Hepatocyte (in vitro differentiated cells): ENCODE measurements around the gene RNLS. TPM values are rescaled to one million over a fixed set of nuclear protein-coding genes. Genes with fewer than 3 reads are reported as not detected.

Experiments
- DNase-seq: peaks from one replicate; pipeline ENCODE4 v3.0.0-alpha.2; 2016; ENCODE audit warnings: low spot score
- H2AFZ ChIP-seq: fragments of 200-600 bp; sonication (generic); 2 replicates; pipeline ENCODE4 v1.6.0; 2016; ENCODE audit warnings: antibody characterized with exemption, mild to moderate bottlenecking
- H3K27ac ChIP-seq: fragments of 200-600 bp; sonication (generic); 2 replicates; pipeline ENCODE4 v1.5.1; 2016; ENCODE audit warnings: mild to moderate bottlenecking
- H3K27me3 ChIP-seq: fragments of 200-600 bp; sonication (generic); 2 replicates; pipeline ENCODE4 v1.6.1; 2016
- H3K36me3 ChIP-seq: fragments of 200-600 bp; sonication (generic); replicated peaks from 2 replicates; pipeline ENCODE4 v1.5.1; 2016; ENCODE audit warnings: low read depth; ENCODE audit not compliant: insufficient read depth
- H3K4me1 ChIP-seq: fragments of 200-600 bp; sonication (generic); 2 replicates; pipeline ENCODE4 v1.5.1; 2016; ENCODE audit warnings: mild to moderate bottlenecking, moderate library complexity; ENCODE audit not compliant: insufficient read depth
- H3K4me2 ChIP-seq: fragments of 200-600 bp; sonication (generic); 2 replicates; pipeline ENCODE4 v1.6.0; 2016
- H3K4me3 ChIP-seq: fragments of 200-600 bp; sonication (generic); 2 replicates; pipeline ENCODE4 v1.5.1; 2016; ENCODE audit warnings: mild to moderate bottlenecking
- H3K79me2 ChIP-seq: fragments of 200-600 bp; sonication (generic); 2 replicates; pipeline ENCODE4 v1.6.0; 2017; ENCODE audit warnings: mild to moderate bottlenecking
- H3K9me2 ChIP-seq: fragments of 200-600 bp; sonication (generic); replicated peaks from 2 replicates; pipeline ENCODE4 v1.6.0; 2017; ENCODE audit warnings: mild to moderate bottlenecking; ENCODE audit not compliant: insufficient read depth
- H3K9me3 ChIP-seq: fragments of 200-600 bp; sonication (generic); 2 replicates; pipeline ENCODE4 v1.5.1; 2016; ENCODE audit warnings: low read depth, mild to moderate bottlenecking
- H4K20me1 ChIP-seq: fragments of 200-600 bp; sonication (generic); 2 replicates; pipeline ENCODE4 v1.6.0; 2016; ENCODE audit warnings: mild to moderate bottlenecking; ENCODE audit not compliant: insufficient read depth, poor library complexity, severe bottlenecking
- EZH2 ChIP-seq: fragments of 200-600 bp; sonication (generic); IDR thresholded peaks from 2 replicates; pipeline ENCODE4 v1.6.1; 2016; ENCODE audit warnings: antibody characterized with exemption, mild to moderate bottlenecking, borderline replicate concordance
- EZH2phosphoT487 ChIP-seq: fragments of 200-600 bp; sonication (generic); IDR thresholded peaks from one replicate; pipeline ENCODE4 v1.6.1; 2018; ENCODE audit warnings: antibody characterized with exemption, mild to moderate bottlenecking, low read depth, moderate library complexity; ENCODE audit not compliant: unreplicated experiment, severe bottlenecking
- WGBS: methylation state at CpG from one replicate; pipeline ENCODE4 v1.1.6; 2016; ENCODE audit warnings: low lambda C conversion rate; ENCODE audit errors: missing lambda C conversion rate; 5-methylcytosine and 5-hydroxymethylcytosine counted together
- polyA plus RNA-seq: library from polyadenylated mRNA; unstranded; fragments of >200 nt; fragmentation: Nextera tagmentation; extraction: Ambion mirVana; gene quantifications from 2 replicates; pipeline ENCODE4 v1.2.1, GENCODE V29; 2016
- total RNA-seq: library from RNA; depleted of rRNA; stranded (reverse); fragments of >200 nt; gene quantifications from 2 replicates; pipeline ENCODE4 v1.2.3, GENCODE V29; 2014
- TF ChIP-seq, protein P1 (sequence below): fragments of 200-600 bp; sonication (generic); IDR thresholded peaks from 2 replicates; pipeline ENCODE4 v1.5.1; 2016; ENCODE audit warnings: antibody characterized with exemption, mild to moderate bottlenecking; ENCODE audit not compliant: poor library complexity

The RNLS gene
- total and polyA plus RNA-seq, 2 experiments from 2014 or later = 12.8 to 14.9 TPM

DNA sequence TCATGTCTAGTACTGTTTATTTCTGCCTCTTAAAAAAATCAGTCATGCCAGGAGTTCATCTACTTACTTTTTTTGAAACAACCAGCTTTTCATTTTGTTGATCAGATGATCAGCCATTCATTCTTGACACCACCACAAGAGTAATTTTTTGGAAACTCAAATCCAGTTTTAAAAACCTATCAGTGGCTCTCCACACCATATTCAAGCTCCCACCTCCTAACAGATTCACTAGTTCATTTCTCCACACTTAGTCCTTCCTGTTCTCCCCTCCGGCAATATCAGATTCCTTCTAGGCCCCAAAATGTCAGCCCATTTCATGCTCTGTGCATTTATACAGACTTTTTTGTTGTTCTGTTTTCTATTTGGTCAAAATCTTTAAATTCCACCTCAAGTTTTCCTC is 341.6 kb downstream of the RNLS start:
- H3K9me2 ChIP-seq = no peaks in the 10 kb centered on the region
- no peak overlapping the region for H2AFZ ChIP-seq
- 95% methylated on average over 1 of the region's 1 CpG for WGBS
- peaks cover 15% of the 10 kb centered on the region for H3K4me1 ChIP-seq
- no peaks in the 10 kb centered on the region for H3K9me3 ChIP-seq
- H3K79me2 ChIP-seq = no peaks in the 10 kb centered on the region
- no peak for TF ChIP-seq EZH2
- no peak for TF ChIP-seq EZH2phosphoT487
- TF ChIP-seq, protein P1, sequence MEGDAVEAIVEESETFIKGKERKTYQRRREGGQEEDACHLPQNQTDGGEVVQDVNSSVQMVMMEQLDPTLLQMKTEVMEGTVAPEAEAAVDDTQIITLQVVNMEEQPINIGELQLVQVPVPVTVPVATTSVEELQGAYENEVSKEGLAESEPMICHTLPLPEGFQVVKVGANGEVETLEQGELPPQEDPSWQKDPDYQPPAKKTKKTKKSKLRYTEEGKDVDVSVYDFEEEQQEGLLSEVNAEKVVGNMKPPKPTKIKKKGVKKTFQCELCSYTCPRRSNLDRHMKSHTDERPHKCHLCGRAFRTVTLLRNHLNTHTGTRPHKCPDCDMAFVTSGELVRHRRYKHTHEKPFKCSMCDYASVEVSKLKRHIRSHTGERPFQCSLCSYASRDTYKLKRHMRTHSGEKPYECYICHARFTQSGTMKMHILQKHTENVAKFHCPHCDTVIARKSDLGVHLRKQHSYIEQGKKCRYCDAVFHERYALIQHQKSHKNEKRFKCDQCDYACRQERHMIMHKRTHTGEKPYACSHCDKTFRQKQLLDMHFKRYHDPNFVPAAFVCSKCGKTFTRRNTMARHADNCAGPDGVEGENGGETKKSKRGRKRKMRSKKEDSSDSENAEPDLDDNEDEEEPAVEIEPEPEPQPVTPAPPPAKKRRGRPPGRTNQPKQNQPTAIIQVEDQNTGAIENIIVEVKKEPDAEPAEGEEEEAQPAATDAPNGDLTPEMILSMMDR = no peak
- H3K4me3 ChIP-seq = no peak overlapping the region
- no peaks in the 10 kb centered on the region for H3K27me3 ChIP-seq
- no peaks in the 10 kb centered on the region for H3K36me3 ChIP-seq
- no peak overlapping the region for H3K4me2 ChIP-seq
- no peak overlapping the region for H3K27ac ChIP-seq
- no peak for DNase-seq
- no peaks in the 10 kb centered on the region for H4K20me1 ChIP-seq

DNA sequence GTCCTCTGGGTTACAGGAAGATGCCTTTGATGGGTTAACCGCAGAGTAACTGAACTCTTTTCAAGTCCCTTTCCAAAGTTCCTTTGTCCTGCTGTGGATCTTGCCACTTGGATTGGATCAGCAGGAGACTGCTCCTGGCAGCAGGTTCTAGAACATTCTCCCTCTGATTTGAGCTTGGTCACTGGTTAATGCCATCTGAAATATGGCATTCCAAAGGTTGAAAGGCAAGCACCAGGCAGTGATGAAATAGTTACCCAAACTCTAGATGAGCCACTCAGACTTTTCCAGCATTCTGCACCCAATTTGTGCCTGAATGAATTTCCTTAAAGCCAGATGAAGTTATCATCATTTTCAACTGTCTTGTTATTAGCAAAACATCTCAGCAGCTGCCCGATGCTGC is 343.9 kb downstream of the RNLS start:
- no peak for DNase-seq
- Histone ChIP-seq H3K9me3 (no peaks in the 10 kb centered on the region), H3K4me2 (no peak overlapping the region), H3K79me2 (no peaks in the 10 kb centered on the region), H3K27ac (no peak overlapping the region), H2AFZ (no peak overlapping the region), H4K20me1 (no peaks in the 10 kb centered on the region), H3K9me2 (no peaks in the 10 kb centered on the region), H3K27me3 (no peaks in the 10 kb centered on the region), H3K4me1 (peaks cover 11% of the 10 kb centered on the region), H3K4me3 (no peak overlapping the region), H3K36me3 (no peaks in the 10 kb centered on the region)
- TF ChIP-seq EZH2 = no peak
- TF ChIP-seq EZH2phosphoT487 = no peak
- TF ChIP-seq, protein P1 = no peak
- WGBS = 90% methylated on average over 2 of the region's 2 CpGs

DNA sequence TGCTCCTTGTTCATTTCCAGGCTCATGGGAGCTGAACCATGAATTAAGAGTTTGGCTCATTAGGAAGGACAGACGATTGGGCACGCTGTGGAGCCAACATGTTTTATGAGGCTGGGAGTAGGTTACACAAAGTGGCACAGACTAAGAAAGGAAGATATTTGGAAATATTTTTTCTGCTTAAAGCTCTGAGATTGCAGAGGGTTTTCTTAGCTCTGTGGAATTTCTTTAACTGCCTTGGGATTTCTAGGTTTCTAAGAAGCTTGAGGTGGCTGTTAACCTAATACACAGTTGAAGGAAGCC is 344.6 kb downstream of the RNLS start:
- Histone ChIP-seq H3K9me2 (no peaks in the 10 kb centered on the region), H3K27me3 (no peaks in the 10 kb centered on the region), H3K27ac (no peak overlapping the region), H3K4me3 (no peak overlapping the region), H3K4me1 (peaks cover 5% of the 10 kb centered on the region), H4K20me1 (no peaks in the 10 kb centered on the region), H3K79me2 (no peaks in the 10 kb centered on the region), H3K4me2 (no peak overlapping the region), H2AFZ (no peak overlapping the region), H3K36me3 (no peaks in the 10 kb centered on the region), H3K9me3 (no peaks in the 10 kb centered on the region)
- no peak for DNase-seq
- WGBS = 61% methylated on average over 2 of the region's 2 CpGs
- no peak for TF ChIP-seq EZH2phosphoT487
- no peak for TF ChIP-seq EZH2
- TF ChIP-seq, protein P1 = no peak

DNA sequence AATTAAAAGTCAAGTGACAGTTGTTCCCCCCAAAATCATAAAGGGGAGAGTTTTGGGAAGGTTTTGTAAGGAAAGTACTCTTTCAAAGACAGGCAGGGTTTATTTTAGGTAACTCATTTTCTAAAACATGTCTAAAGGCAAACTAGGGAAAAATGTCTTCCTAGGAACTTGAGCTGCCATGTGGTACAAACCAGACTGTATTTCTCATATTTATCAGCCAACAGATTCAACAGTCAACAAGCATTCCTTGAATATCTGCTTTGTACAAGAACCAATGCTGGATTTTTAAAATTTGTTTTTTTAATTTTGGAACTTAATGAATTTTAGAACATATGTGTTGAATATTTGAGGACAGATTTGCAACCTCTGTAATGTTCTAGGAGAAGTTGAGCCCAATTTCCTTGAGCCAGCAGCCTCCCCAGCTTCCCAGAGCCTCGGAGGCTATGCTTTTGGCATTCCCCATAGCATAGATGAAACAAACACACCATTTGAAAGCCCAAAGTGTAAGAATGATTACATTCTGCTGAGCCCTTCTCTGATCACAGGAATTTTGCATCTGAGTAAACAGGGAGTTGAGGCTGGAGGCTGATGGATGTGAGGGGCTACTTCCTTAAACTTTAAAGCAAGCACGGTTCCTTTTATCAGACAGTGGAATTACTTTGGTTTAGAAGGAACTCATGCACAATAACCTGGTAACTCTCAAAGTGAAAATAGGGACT is 345.1 kb downstream of the RNLS start:
- Histone ChIP-seq H2AFZ (no peak overlapping the region), H3K4me1 (peaks cover 3% of the 10 kb centered on the region), H3K36me3 (no peaks in the 10 kb centered on the region), H4K20me1 (no peaks in the 10 kb centered on the region), H3K9me3 (no peaks in the 10 kb centered on the region), H3K4me2 (no peak overlapping the region), H3K27ac (no peak overlapping the region), H3K4me3 (no peak overlapping the region), H3K27me3 (no peaks in the 10 kb centered on the region), H3K9me2 (no peaks in the 10 kb centered on the region), H3K79me2 (no peaks in the 10 kb centered on the region)
- 32% methylated on average over 2 of the region's 2 CpGs for WGBS
- DNase-seq = no peak
- TF ChIP-seq, protein P1 = no peak
- TF ChIP-seq EZH2 (no peak), EZH2phosphoT487 (no peak)
